Karpas-422 (cell line): ENCODE data around the gene ACSS1. TPM values are rescaled to one million over a fixed set of nuclear protein-coding genes. Genes with fewer than 3 reads are reported as not detected.

Experiments
- DNase-seq: peaks from one replicate; pipeline ENCODE4 v3.0.0-alpha.2; 2015
- H2AFZ ChIP-seq: fragments of 200-600 bp; sonication (generic); 2 replicates; pipeline ENCODE4 v1.6.1; 2014; ENCODE audit warnings: antibody characterized with exemption, low read length, mixed read lengths
- H3K27ac ChIP-seq: fragments of 200-600 bp; sonication (generic); 2 replicates; pipeline ENCODE4 v1.5.1; 2014; ENCODE audit warnings: mild to moderate bottlenecking, low read length, moderate library complexity
- H3K27me3 ChIP-seq: fragments of 200-600 bp; sonication (generic); 2 replicates; pipeline ENCODE4 v1.6.1; 2014; ENCODE audit warnings: low read length, mixed read lengths
- H3K36me3 ChIP-seq: fragments of 200-600 bp; sonication (generic); 2 replicates; pipeline ENCODE4 v1.6.1; 2014; ENCODE audit warnings: low read length, mixed read lengths; ENCODE audit not compliant: insufficient read depth
- H3K4me1 ChIP-seq: fragments of 200-600 bp; sonication (generic); 2 replicates; pipeline ENCODE4 v1.6.1; 2014; ENCODE audit warnings: mild to moderate bottlenecking, low read length, mixed read lengths
- H3K4me2 ChIP-seq: fragments of 200-600 bp; sonication (generic); 2 replicates; pipeline ENCODE4 v1.6.1; 2014; ENCODE audit warnings: low read length, low read depth, mild to moderate bottlenecking; ENCODE audit not compliant: poor library complexity, severe bottlenecking
- H3K4me3 ChIP-seq: fragments of 200-600 bp; sonication (generic); 2 replicates; pipeline ENCODE4 v1.5.1; 2014; ENCODE audit warnings: mild to moderate bottlenecking, antibody characterized with exemption, low read length, mixed read lengths
- H3K79me2 ChIP-seq: fragments of 200-600 bp; sonication (generic); 2 replicates; pipeline ENCODE4 v1.6.1; 2014; ENCODE audit warnings: mild to moderate bottlenecking, low read length, mixed read lengths
- H3K9ac ChIP-seq: fragments of 200-600 bp; sonication (generic); 2 replicates; pipeline ENCODE4 v1.6.0; 2014; ENCODE audit warnings: low read length
- H3K9me2 ChIP-seq: fragments of 200-600 bp; sonication (generic), shearing (Covaris generic); replicated peaks from 2 replicates; pipeline ENCODE4 v1.6.0; 2014; ENCODE audit warnings: mild to moderate bottlenecking, low read length, moderate library complexity; ENCODE audit not compliant: insufficient read depth
- H3K9me3 ChIP-seq: fragments of 300-700, 200-600 bp; sonication (generic); 2 replicates; pipeline ENCODE4 v1.6.1; 2014; ENCODE audit warnings: low read length, mixed read lengths
- H4K20me1 ChIP-seq: fragments of 200-600 bp; sonication (generic); 2 replicates; pipeline ENCODE4 v1.6.1; 2014; ENCODE audit warnings: mild to moderate bottlenecking, antibody characterized with exemption, low read length, low read depth; ENCODE audit not compliant: insufficient read depth
- total RNA-seq: library from RNA; depleted of rRNA; stranded (reverse); fragments of >200 nt; shearing (Covaris generic); gene quantifications from 2 replicates; pipeline ENCODE4 v1.2.3, GENCODE V29; 2014; ENCODE audit warnings: low replicate concordance

Gene ACSS1
- total RNA-seq, 1 experiment from 2014 or later = 2.3 TPM

DNA sequence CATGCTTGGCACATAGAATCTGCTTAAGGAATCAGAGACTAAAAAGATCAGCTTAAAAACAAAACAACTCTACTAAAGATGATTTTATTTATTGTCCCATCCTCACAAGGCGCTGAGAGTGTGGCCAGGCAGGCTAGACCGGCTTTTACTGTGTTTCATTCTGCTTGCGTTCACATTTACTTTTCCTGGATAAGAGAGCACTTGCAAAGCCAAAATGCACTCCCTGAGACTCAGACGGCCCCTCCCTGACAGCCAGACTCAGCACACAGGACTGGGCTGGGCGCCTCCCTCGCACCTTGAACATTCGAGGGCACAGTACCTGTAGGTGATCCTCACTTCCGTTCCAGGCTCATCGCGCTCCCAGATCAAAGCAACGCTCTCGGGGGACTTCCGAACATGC lies 10.2 kb downstream of the ACSS1 start:
- Histone ChIP-seq H3K36me3 (no peaks in the 10 kb centered on the region), H3K27ac (no peak overlapping the region), H3K4me2 (no peak overlapping the region), H3K4me1 (peaks cover 14% of the 10 kb centered on the region), H3K4me3 (no peak overlapping the region), H2AFZ (no peak overlapping the region), H3K9me3 (no peaks in the 10 kb centered on the region), H3K27me3 (no peaks in the 10 kb centered on the region), H3K9ac (no peak overlapping the region), H3K79me2 (no peaks in the 10 kb centered on the region), H3K9me2 (no peaks in the 10 kb centered on the region), H4K20me1 (no peaks in the 10 kb centered on the region)
- no peak for DNase-seq

DNA sequence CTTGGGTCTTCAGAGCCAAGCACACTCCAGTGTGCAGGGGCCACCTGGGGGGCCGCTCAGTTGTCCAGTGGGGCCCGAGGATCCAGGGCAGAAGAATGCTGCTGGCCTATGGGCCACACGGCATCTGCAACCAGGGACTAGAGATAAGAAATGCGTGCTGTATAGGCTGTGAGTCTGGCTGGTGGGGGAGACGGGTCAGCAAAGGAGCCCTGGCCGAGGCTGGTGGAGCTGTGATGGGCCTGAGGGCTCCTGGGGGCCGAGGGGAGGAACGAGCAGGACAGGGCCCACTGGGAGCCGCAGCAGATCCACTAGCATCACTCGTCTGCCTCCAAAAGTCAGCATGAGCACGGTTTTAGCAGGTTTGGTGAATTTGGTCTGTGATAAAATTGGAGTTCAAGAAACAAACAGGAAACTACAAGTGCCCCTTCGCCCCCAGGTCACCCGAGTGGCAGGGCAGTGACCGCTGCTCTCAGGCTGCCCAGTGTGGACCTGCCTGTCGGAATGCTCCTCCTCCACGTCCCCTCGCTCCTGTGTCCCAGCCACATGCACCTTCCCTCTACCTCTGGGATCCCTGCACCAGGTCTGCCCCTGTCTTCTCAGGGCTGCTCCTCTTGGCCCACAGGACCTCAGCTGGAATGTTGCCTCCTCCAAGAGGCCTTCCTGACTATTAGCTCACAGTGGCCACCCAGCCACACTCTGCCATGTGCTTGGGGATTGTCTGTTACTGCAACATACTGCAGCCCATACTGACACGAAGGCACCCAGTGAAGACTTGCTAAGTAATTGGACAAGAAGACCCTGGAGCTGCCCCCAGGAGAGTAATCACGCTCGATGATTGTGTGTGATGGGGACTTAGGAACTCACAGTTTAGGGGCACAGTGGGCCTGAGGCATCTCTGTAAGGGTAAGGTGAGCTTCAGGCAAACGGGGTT lies 10.9 kb downstream of the ACSS1 start:
- Histone ChIP-seq H3K4me2 (no peak overlapping the region), H2AFZ (no peak overlapping the region), H4K20me1 (no peaks in the 10 kb centered on the region), H3K4me1 (peaks cover 18% of the 10 kb centered on the region), H3K9me3 (no peaks in the 10 kb centered on the region), H3K27ac (no peak overlapping the region), H3K36me3 (no peaks in the 10 kb centered on the region), H3K79me2 (no peaks in the 10 kb centered on the region), H3K4me3 (no peak overlapping the region), H3K9ac (no peak overlapping the region), H3K9me2 (no peaks in the 10 kb centered on the region), H3K27me3 (no peaks in the 10 kb centered on the region)
- no peak for DNase-seq

- peaks cover 18% of the 10 kb centered on the region for H3K4me1 ChIP-seq
These were observed 11.7 kb downstream of the ACSS1 start for GRCh38 chr20:25046181-25046641.

DNA sequence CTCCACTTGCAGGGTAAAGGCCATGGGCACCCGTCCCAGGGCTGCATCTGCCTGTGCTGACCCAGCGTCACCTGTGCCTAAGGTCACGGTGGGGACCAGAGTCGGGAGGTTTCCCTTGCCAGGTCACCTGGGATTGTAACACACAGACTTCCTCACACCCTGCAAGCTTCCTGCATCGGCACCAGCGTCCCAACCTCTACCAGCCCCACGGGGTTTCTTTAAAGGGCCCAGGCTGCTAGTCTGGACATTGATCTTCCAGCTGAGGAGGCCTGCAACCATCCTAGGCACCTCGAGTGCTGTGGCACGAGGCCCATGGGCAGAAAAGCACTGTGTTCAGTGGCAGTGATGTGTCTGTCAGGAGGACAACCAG lies 12.6 kb downstream of the ACSS1 start:
- H3K9me2 ChIP-seq = no peaks in the 10 kb centered on the region
- no peaks in the 10 kb centered on the region for H3K9me3 ChIP-seq
- DNase-seq = no peak
- no peaks in the 10 kb centered on the region for H3K36me3 ChIP-seq
- H4K20me1 ChIP-seq = no peaks in the 10 kb centered on the region
- no peak overlapping the region for H3K9ac ChIP-seq
- H3K27me3 ChIP-seq = no peaks in the 10 kb centered on the region
- peaks cover 18% of the 10 kb centered on the region for H3K4me1 ChIP-seq
- H3K4me3 ChIP-seq = no peak overlapping the region
- H2AFZ ChIP-seq = no peak overlapping the region
- no peaks in the 10 kb centered on the region for H3K79me2 ChIP-seq
- H3K4me2 ChIP-seq = no peak overlapping the region
- no peak overlapping the region for H3K27ac ChIP-seq

More at GRCh38 chr20:25046181-25046641, 11.7 kb downstream of the ACSS1 start:
- Histone ChIP-seq H3K27me3 (no peaks in the 10 kb centered on the region), H3K9ac (no peak overlapping the region), H3K9me3 (no peaks in the 10 kb centered on the region), H2AFZ (no peak overlapping the region), H3K9me2 (no peaks in the 10 kb centered on the region), H3K36me3 (no peaks in the 10 kb centered on the region), H4K20me1 (no peaks in the 10 kb centered on the region), H3K4me3 (no peak overlapping the region), H3K79me2 (no peaks in the 10 kb centered on the region), H3K27ac (no peak overlapping the region), H3K4me2 (no peak overlapping the region)
- no peak for DNase-seq

- no peak overlapping the region for H3K27ac ChIP-seq
- no peaks in the 10 kb centered on the region for H3K9me2 ChIP-seq
- no peaks in the 10 kb centered on the region for H3K36me3 ChIP-seq
- no peak overlapping the region for H3K9ac ChIP-seq
- no peaks in the 10 kb centered on the region for H3K27me3 ChIP-seq
- H3K4me1 ChIP-seq = peaks cover 18% of the 10 kb centered on the region
- no peak overlapping the region for H2AFZ ChIP-seq
- no peaks in the 10 kb centered on the region for H3K79me2 ChIP-seq
- no peak overlapping the region for H3K4me2 ChIP-seq
- no peaks in the 10 kb centered on the region for H3K9me3 ChIP-seq
- no peak overlapping the region for H3K4me3 ChIP-seq
- no peak for DNase-seq
- no peaks in the 10 kb centered on the region for H4K20me1 ChIP-seq
These were observed 13.1 kb downstream of the ACSS1 start for GRCh38 chr20:25044660-25045342.

DNA sequence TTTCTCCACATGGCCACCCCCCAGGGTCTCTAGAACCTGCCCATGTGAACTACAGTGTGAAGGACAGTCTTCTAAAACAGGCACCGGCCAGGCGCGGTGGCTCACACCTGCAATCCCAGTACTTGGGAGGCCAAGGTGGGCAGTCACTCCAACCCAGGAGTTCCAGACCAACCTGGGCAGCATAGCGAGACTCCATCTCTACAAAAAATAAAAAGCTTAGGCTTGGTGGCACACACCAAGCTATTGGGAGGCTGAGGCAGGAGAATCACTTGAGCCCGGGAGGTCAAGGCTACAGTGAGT lies 13.7 kb downstream of the ACSS1 start:
- Histone ChIP-seq H3K9me2 (no peaks in the 10 kb centered on the region), H3K36me3 (no peaks in the 10 kb centered on the region), H3K9me3 (no peaks in the 10 kb centered on the region), H3K27me3 (no peaks in the 10 kb centered on the region), H3K4me3 (no peak overlapping the region), H3K27ac (no peak overlapping the region), H2AFZ (no peak overlapping the region), H3K4me2 (no peak overlapping the region), H3K4me1 (peaks cover 18% of the 10 kb centered on the region), H3K9ac (no peak overlapping the region), H3K79me2 (no peaks in the 10 kb centered on the region), H4K20me1 (no peaks in the 10 kb centered on the region)
- no peak for DNase-seq

GRCh38 chr20:25043499-25044260 lies 14.3 kb downstream of the ACSS1 start:
- Histone ChIP-seq H3K79me2 (no peaks in the 10 kb centered on the region), H3K36me3 (no peaks in the 10 kb centered on the region), H2AFZ (no peak overlapping the region), H3K27me3 (no peaks in the 10 kb centered on the region), H3K4me1 (peaks cover 18% of the 10 kb centered on the region), H3K9ac (no peak overlapping the region), H3K27ac (no peak overlapping the region), H4K20me1 (no peaks in the 10 kb centered on the region), H3K4me3 (no peak overlapping the region), H3K9me2 (no peaks in the 10 kb centered on the region), H3K4me2 (no peak overlapping the region), H3K9me3 (no peaks in the 10 kb centered on the region)
- DNase-seq = no peak
